Measurements from ENCODE around the gene ZDHHC8. TPM values are rescaled to one million over a fixed set of nuclear protein-coding genes. Genes with fewer than 3 reads are reported as not detected.

Gene ZDHHC8
- total and polyA plus RNA-seq, 2 donors (not counting 3 experiments of a cell fraction or from before 2014, with no cell fraction given): 49.8 to 131 TPM

GRCh38 chr22:20106205-20106848, 25.3 kb upstream of the ZDHHC8 start:
- H3K4me2 ChIP-seq (ENCODE audit: insufficient read depth, low read length): no peak overlapping the region
- no peaks in the 10 kb centered on the region for H3K4me1 ChIP-seq (ENCODE audit: control insufficient read depth, extremely low read depth, insufficient read depth, low read length)
- no peak overlapping the region for H3K4me3 ChIP-seq (replicated peaks in 1 of 3; ENCODE audit: insufficient read depth in 1 of 3, low read depth in 1 of 3, low read length in 3 of 3)
- POLR2A ChIA-PET: no interaction called here
- H2AFZ ChIP-seq (ENCODE audit: low read depth, low read length): no peak overlapping the region
- H3K9ac ChIP-seq (replicated peaks; ENCODE audit: extremely low read depth, insufficient read depth, low read length): no peak overlapping the region
- BruUV-seq (replicated peaks): no TSS peak
- H3K36me3 ChIP-seq (ENCODE audit: control insufficient read depth in 2 of 2, extremely low read depth in 1 of 2, insufficient read depth in 2 of 2, low read length in 2 of 2): peaks cover 16 to 73% of the 10 kb centered on the region in 2 experiments
- no peaks in the 10 kb centered on the region for H3K9me1 ChIP-seq (replicated peaks; ENCODE audit: control insufficient read depth, extremely low read depth, insufficient read depth, low read length)
- H3K79me2 ChIP-seq (ENCODE audit: control insufficient read depth, insufficient read depth, low read length): peaks cover 22% of the 10 kb centered on the region
- CTCF ChIA-PET: interaction anchor here (1.1 to 1.5 kb wide), 2 partner anchors 18 to 383 kb away, joined by 3 read pairs; partner anchors contain the start of gene GP1BB
- H3K27ac ChIP-seq (ENCODE audit: insufficient read depth, low read depth, low read length): no peak overlapping the region
- no peak for FAIRE-seq
- TF ChIP-seq MAX (IDR thresholded peaks at IDR 0.05; ENCODE audit: insufficient read depth, insufficient read length) (no peak), POLR2AphosphoS5 (IDR thresholded peaks at IDR 0.05; ENCODE audit: insufficient read depth, low read depth, low read length) (no peak), FOS (IDR thresholded peaks at IDR 0.05; ENCODE audit: borderline replicate concordance, insufficient read depth, low read length) (no peak), GATA2 (IDR thresholded peaks at IDR 0.05; ENCODE audit: insufficient read depth, insufficient read length, low read depth, low read length) (no peak), POLR2A (IDR thresholded peaks at IDR 0.05; ENCODE audit: low read depth, low read length) (no peak), JUN (IDR thresholded peaks at IDR 0.05; ENCODE audit: borderline replicate concordance, insufficient read depth, insufficient read length, low read depth) (no peak), EZH2 (IDR thresholded peaks at IDR 0.05; ENCODE audit: borderline replicate concordance, low read depth, low read length, severe bottlenecking) (no peak), MYC (IDR thresholded peaks at IDR 0.05; ENCODE audit: low read depth, low read length) (no peak), CTCF (IDR thresholded peaks at IDR 0.05; ENCODE audit: extremely low read depth in 1 of 2, insufficient read depth in 1 of 2, low read depth in 1 of 2, low read length in 2 of 2) (no peak)
- intact Hi-C loops (cut with micrococcal nuclease) (no loop called here), dilution Hi-C loops (cut with MboI; ENCODE audit: extremely low pct_ligation_motif_present, low sequenced_read_pairs) (no loop called here)
- no peaks in the 10 kb centered on the region for H3K27me3 ChIP-seq (ENCODE audit: control insufficient read depth in 2 of 2, insufficient read depth in 2 of 2, low read length in 2 of 2)
- DNase-seq (ENCODE audit: low read depth, low spot score): no peak
- no peaks in the 10 kb centered on the region for H3K9me3 ChIP-seq (replicated peaks; ENCODE audit: control insufficient read depth, insufficient read depth, low read length)
- H4K20me1 ChIP-seq (replicated peaks; ENCODE audit: control insufficient read depth, extremely low read depth, insufficient read depth, low read length): no peaks in the 10 kb centered on the region
